Trophoblast cell (in vitro differentiated cells and primary cell): ENCODE measurements around the gene PPP1R14B.

Source experiments
- DNase-seq, 2 donors: peaks; one replicate each; pipeline ENCODE4 v3.0.0-alpha.2; 2016
- H2AFZ ChIP-seq: 2 replicates; pipeline ENCODE4 v1.6.1; 2013; ENCODE audit warnings: low read length, moderate library complexity, mild to moderate bottlenecking; ENCODE audit not compliant: insufficient read depth, poor library complexity
- H2AK5ac ChIP-seq: 2 replicates; pipeline ENCODE4 v1.6.1; 2013; ENCODE audit warnings: mild to moderate bottlenecking, low read length
- H2BK120ac ChIP-seq: 2 replicates; pipeline ENCODE4 v1.6.1; 2013; ENCODE audit warnings: low read length, mild to moderate bottlenecking, moderate library complexity; ENCODE audit not compliant: insufficient read depth, poor library complexity
- H2BK12ac ChIP-seq: 2 replicates; pipeline ENCODE4 v1.6.1; 2013; ENCODE audit warnings: mild to moderate bottlenecking, low read length, moderate library complexity
- H2BK5ac ChIP-seq: 2 replicates; pipeline ENCODE4 v1.6.1; 2013; ENCODE audit warnings: low read length, low read depth, moderate library complexity, mild to moderate bottlenecking; ENCODE audit not compliant: poor library complexity
- H3K14ac ChIP-seq: 2 replicates; pipeline ENCODE4 v1.6.1; 2013; ENCODE audit warnings: mild to moderate bottlenecking, low read length
- H3K18ac ChIP-seq: 2 replicates; pipeline ENCODE4 v1.6.1; 2013; ENCODE audit warnings: mild to moderate bottlenecking, low read length
- H3K23ac ChIP-seq: 2 replicates; pipeline ENCODE4 v1.6.1; 2013; ENCODE audit warnings: low read length
- H3K27ac ChIP-seq: 2 replicates; pipeline ENCODE4 v1.5.1; 2013; ENCODE audit warnings: low read depth, mild to moderate bottlenecking, inconsistent platforms, low read length, moderate library complexity
- H3K27me3 ChIP-seq: 2 replicates; pipeline ENCODE4 v1.6.1; 2013; ENCODE audit warnings: inconsistent platforms, mild to moderate bottlenecking, low read length, moderate library complexity; ENCODE audit not compliant: insufficient read depth
- H3K36me3 ChIP-seq, 2 experiments: 1 replicate in 1 of 2; 2 replicates in 1 of 2; pipeline ENCODE4 v1.6.1; 2013; ENCODE audit warnings: low read length in 2 of 2, mild to moderate bottlenecking in 2 of 2, moderate library complexity in 1 of 2; ENCODE audit not compliant: insufficient read depth in 2 of 2, control insufficient read depth in 1 of 2
- H3K4ac ChIP-seq: 2 replicates; pipeline ENCODE4 v1.6.1; 2013; ENCODE audit warnings: low read depth, mild to moderate bottlenecking, low read length, moderate library complexity
- H3K4me1 ChIP-seq, 2 experiments: 1 replicate in 1 of 2; 2 replicates in 1 of 2; pipeline ENCODE4 v1.6.1; 2013; ENCODE audit warnings: low read length in 2 of 2, mild to moderate bottlenecking in 2 of 2, moderate library complexity in 1 of 2; ENCODE audit not compliant: insufficient read depth in 2 of 2, control insufficient read depth in 1 of 2
- H3K4me2 ChIP-seq: 2 replicates; pipeline ENCODE4 v1.6.1; 2013; ENCODE audit warnings: inconsistent platforms, mild to moderate bottlenecking, low read length, moderate library complexity
- H3K4me3 ChIP-seq: 2 replicates; pipeline ENCODE4 v1.5.1; 2013; ENCODE audit warnings: mild to moderate bottlenecking, low read depth, low read length, inconsistent platforms
- H3K79me1 ChIP-seq: one replicate; pipeline ENCODE4 v1.6.1; 2013; ENCODE audit warnings: low read length
- H3K79me2 ChIP-seq: 2 replicates; pipeline ENCODE4 v1.6.1; 2013; ENCODE audit warnings: low read length, mild to moderate bottlenecking; ENCODE audit not compliant: control insufficient read depth, insufficient read depth, poor library complexity
- H3K9ac ChIP-seq: 2 replicates; pipeline ENCODE4 v1.6.1; 2013; ENCODE audit warnings: mild to moderate bottlenecking, low read length
- H3K9me3 ChIP-seq: 2 replicates; pipeline ENCODE4 v1.6.1; 2013; ENCODE audit warnings: low read depth, mild to moderate bottlenecking, control low read depth, inconsistent platforms, low read length; ENCODE audit not compliant: insufficient read depth
- H4K12ac ChIP-seq: 2 replicates; pipeline ENCODE4 v1.6.1; 2013; ENCODE audit warnings: low read depth, mild to moderate bottlenecking, low read length, moderate library complexity
- H4K8ac ChIP-seq: 2 replicates; pipeline ENCODE4 v1.6.1; 2013; ENCODE audit warnings: low read depth, mild to moderate bottlenecking, low read length, moderate library complexity
- H4K91ac ChIP-seq: one replicate; pipeline ENCODE4 v1.6.1; 2013; ENCODE audit warnings: low read depth, mild to moderate bottlenecking, low read length, moderate library complexity
- WGBS: extraction: QIAGEN DNeasy Blood & Tissue Kit; methylation state at CpG from one replicate; pipeline ENCODE4 v1.1.7; 2013; ENCODE audit warnings: missing lambda C conversion rate; ENCODE audit not compliant: insufficient read length, insufficient coverage; ENCODE audit errors: extremely low coverage; 5-methylcytosine and 5-hydroxymethylcytosine counted together

PPP1R14B gene

GRCh38 chr11:64258356-64258755, 11.6 kb upstream of the PPP1R14B start:
- H3K79me2 ChIP-seq, result no peaks in the 10 kb centered on the region
- H3K27ac ChIP-seq, result no peak overlapping the region
- no peak overlapping the region for H2BK12ac ChIP-seq
- H3K36me3 ChIP-seq, result peaks cover 75 to 78% of the 10 kb centered on the region in 2 experiments
- H4K8ac ChIP-seq, result no peak overlapping the region
- no peak overlapping the region for H3K4me3 ChIP-seq
- H4K91ac ChIP-seq, result no peak overlapping the region
- H2AK5ac ChIP-seq, result no peak overlapping the region
- H3K79me1 ChIP-seq, result peaks cover 7% of the 10 kb centered on the region
- no peak overlapping the region for H3K23ac ChIP-seq
- no peak overlapping the region for H3K4me2 ChIP-seq
- peaks cover 10 to 13% of the 10 kb centered on the region in 2 experiments for H3K4me1 ChIP-seq
- no CpG with 5 or more reads among the region's 24 CpGs for WGBS
- H2BK5ac ChIP-seq, result no peak overlapping the region
- no peak overlapping the region for H2BK120ac ChIP-seq
- peaks cover 4% of the 10 kb centered on the region for H3K9me3 ChIP-seq
- no peak overlapping the region for H2AFZ ChIP-seq
- no peak overlapping the region for H3K9ac ChIP-seq
- H3K4ac ChIP-seq, result no peak overlapping the region
- no peaks in the 10 kb centered on the region for H3K27me3 ChIP-seq
- no peak overlapping the region for H3K14ac ChIP-seq
- H4K12ac ChIP-seq, result no peak overlapping the region
- H3K18ac ChIP-seq, result no peak overlapping the region
- DNase-seq, result no peak

- peaks cover 2% of the 10 kb centered on the region for H3K9me3 ChIP-seq
- peaks cover 4 to 5% of the 10 kb centered on the region in 2 experiments for H3K4me1 ChIP-seq
- no peak overlapping the region for H3K4me2 ChIP-seq
- no peak overlapping the region for H3K9ac ChIP-seq
- H2AFZ ChIP-seq, result no peak overlapping the region
- no peak overlapping the region for H3K14ac ChIP-seq
- no peak overlapping the region for H3K18ac ChIP-seq
- H3K79me1 ChIP-seq, result peaks cover 9% of the 10 kb centered on the region
- H2BK5ac ChIP-seq, result no peak overlapping the region
- no peak overlapping the region for H3K4ac ChIP-seq
- no peak overlapping the region for H2BK120ac ChIP-seq
- H2BK12ac ChIP-seq, result no peak overlapping the region
- H3K27me3 ChIP-seq, result no peaks in the 10 kb centered on the region
- H2AK5ac ChIP-seq, result no peak overlapping the region
- no CpG with 5 or more reads among the region's 15 CpGs for WGBS
- no peak overlapping the region for H4K91ac ChIP-seq
- no peak overlapping the region for H4K12ac ChIP-seq
- no peak overlapping the region for H3K23ac ChIP-seq
- no peak overlapping the region for H4K8ac ChIP-seq
- H3K4me3 ChIP-seq, result no peak overlapping the region
- DNase-seq, result no peak
- H3K36me3 ChIP-seq, result peaks cover 57 to 63% of the 10 kb centered on the region in 2 experiments
- H3K79me2 ChIP-seq, result peaks cover 9% of the 10 kb centered on the region
- no peak overlapping the region for H3K27ac ChIP-seq
Observed at GRCh38 chr11:64256300-64256699, 9.6 kb upstream of the PPP1R14B start.

DNA sequence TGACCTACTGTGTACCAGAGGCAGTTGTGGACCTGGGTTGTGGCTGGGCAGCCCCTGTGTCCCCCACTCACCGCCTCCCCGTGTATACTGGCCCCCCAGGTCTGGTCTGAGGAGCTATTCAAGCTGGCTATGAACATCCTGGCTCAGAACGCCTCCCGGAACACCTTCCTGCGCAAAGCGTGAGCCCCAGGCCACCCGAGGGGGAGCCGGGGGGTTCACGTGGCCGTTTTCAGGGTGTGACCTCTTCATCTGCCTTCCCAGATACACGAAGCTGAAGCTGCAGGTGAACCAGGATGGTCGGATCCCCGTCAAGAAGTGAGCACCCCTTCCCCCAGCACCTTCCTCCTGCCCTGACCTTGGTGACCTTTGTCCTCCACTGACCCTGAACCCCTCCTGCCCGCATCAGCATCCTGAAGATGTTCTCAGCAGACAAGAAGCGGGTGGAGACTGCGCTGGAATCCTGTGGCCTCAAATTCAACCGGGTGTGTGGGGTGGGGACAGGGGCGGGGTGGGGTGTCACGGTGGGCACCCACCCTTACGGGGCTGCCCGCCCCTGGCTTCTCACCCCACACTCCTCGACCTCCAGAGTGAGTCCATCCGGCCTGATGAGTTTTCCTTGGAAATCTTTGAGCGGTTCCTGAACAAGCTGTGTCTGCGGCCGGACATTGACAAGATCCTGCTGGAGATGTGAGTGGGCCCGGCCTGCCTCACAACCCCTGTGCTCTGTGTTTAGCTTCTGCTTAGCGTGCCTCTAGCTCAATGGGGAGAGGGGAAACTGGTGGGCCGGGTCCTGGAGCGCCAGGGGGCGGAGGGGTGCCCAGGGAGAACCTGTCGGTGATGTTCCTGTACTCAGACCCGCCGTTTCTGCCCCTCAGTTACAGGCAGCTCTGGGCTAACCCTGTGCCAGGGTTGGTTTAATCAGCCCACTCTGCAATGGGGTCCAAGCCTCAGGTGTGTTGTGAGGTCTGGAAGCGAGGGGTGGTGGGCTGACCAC, 8.7 kb upstream of the PPP1R14B start:
- Histone ChIP-seq H3K23ac (no peak overlapping the region), H2AK5ac (no peak overlapping the region), H4K12ac (no peak overlapping the region), H3K79me2 (peaks cover 9% of the 10 kb centered on the region), H3K4me1 (peaks cover 8 to 12% of the 10 kb centered on the region in 2 experiments), H3K9ac (no peak overlapping the region), H4K8ac (no peak overlapping the region), H3K18ac (no peak overlapping the region), H2AFZ (no peak overlapping the region), H2BK12ac (no peak overlapping the region), H3K4ac (no peak overlapping the region), H2BK120ac (no peak overlapping the region), H3K4me3 (no peak overlapping the region), H3K27me3 (no peaks in the 10 kb centered on the region), H2BK5ac (no peak overlapping the region), H4K91ac (no peak overlapping the region), H3K9me3 (peaks cover 2% of the 10 kb centered on the region), H3K79me1 (peaks cover 15% of the 10 kb centered on the region), H3K14ac (no peak overlapping the region), H3K4me2 (no peak overlapping the region), H3K27ac (no peak overlapping the region), H3K36me3 (peaks cover 54 to 59% of the 10 kb centered on the region in 2 experiments)
- DNase-seq, result no peak
- no CpG with 5 or more reads among the region's 35 CpGs for WGBS

GRCh38 chr11:64254326-64254725, 7.6 kb upstream of the PPP1R14B start:
- no CpG with 5 or more reads among the region's 7 CpGs for WGBS
- Histone ChIP-seq H3K14ac (no peak overlapping the region), H4K91ac (no peak overlapping the region), H3K9ac (no peak overlapping the region), H2AFZ (no peak overlapping the region), H3K27me3 (no peaks in the 10 kb centered on the region), H3K23ac (no peak overlapping the region), H2AK5ac (no peak overlapping the region), H3K79me2 (peaks cover 9% of the 10 kb centered on the region), H2BK120ac (no peak overlapping the region), H2BK12ac (no peak overlapping the region), H4K8ac (no peak overlapping the region), H3K4me3 (no peak overlapping the region), H3K4me2 (no peak overlapping the region), H3K79me1 (peaks cover 15% of the 10 kb centered on the region), H2BK5ac (no peak overlapping the region), H3K9me3 (peaks cover 2% of the 10 kb centered on the region), H3K4ac (no peak overlapping the region), H4K12ac (no peak overlapping the region), H3K18ac (no peak overlapping the region), H3K4me1 (peaks cover 8 to 12% of the 10 kb centered on the region in 2 experiments), H3K27ac (no peak overlapping the region), H3K36me3 (peaks cover 43 to 48% of the 10 kb centered on the region in 2 experiments)
- no peak for DNase-seq
